Stimulated activated CD8-positive, alpha-beta memory T cell treated with anti-CD3 and anti-CD28 coated beads, Interleukin-12 subunit alpha, Interleukin-12 subunit beta, amount 100 ng/mL, for 24 hours (primary cell): ENCODE results near the gene IFNL4.
"Not testable (repeated sequence)": the region's sequence is repeated elsewhere in the genome, so short reads cannot be mapped to it uniquely, and the experiment has no call there.

Source experiments
- DNase-seq: peaks from one replicate; pipeline ENCODE4 v3.0.0-alpha.2; 2020; ENCODE audit errors: extremely low read depth

Gene IFNL4

GRCh38 chr19:39248806-39249205 is at the start of gene IFNL4:
TSS of gene IFNL4 (minus strand) at chr19:39248856.
- no peak for DNase-seq

GRCh38 chr19:39297931-39298634 is 49.4 kb upstream of the IFNL4 start:
- DNase-seq = no peak

- no peak for DNase-seq
Observed at GRCh38 chr19:39296906-39297305, 48.2 kb upstream of the IFNL4 start.

GRCh38 chr19:39296055-39296645 is 47.5 kb upstream of the IFNL4 start, which contains the start of gene IFNL1:
TSS of gene IFNL1 (plus strand) at chr19:39296407. CDS start at chr19:39296422, 15 bp downstream.
- DNase-seq = no peak

- no peak for DNase-seq
Observed at GRCh38 chr19:39293394-39293793, 44.7 kb upstream of the IFNL4 start.

- no peak for DNase-seq
Observed at GRCh38 chr19:39284032-39284431, 35.4 kb upstream of the IFNL4 start.

- no peak for DNase-seq
Observed at GRCh38 chr19:39282021-39282420, 33.4 kb upstream of the IFNL4 start.

GRCh38 chr19:39277598-39277997 is 28.9 kb upstream of the IFNL4 start:
- DNase-seq = no peak

GRCh38 chr19:39276740-39277139 is 28.1 kb upstream of the IFNL4 start:
- DNase-seq = no peak

- DNase-seq = no peak
Observed at GRCh38 chr19:39275578-39275977, 26.9 kb upstream of the IFNL4 start.

GRCh38 chr19:39273859-39274258 is 25.2 kb upstream of the IFNL4 start:
- not testable (repeated sequence) for DNase-seq

GRCh38 chr19:39270036-39270871 is 21.6 kb upstream of the IFNL4 start:
- no peak for DNase-seq

- DNase-seq = not testable (repeated sequence)
Observed at GRCh38 chr19:39269369-39269768, 20.7 kb upstream of the IFNL4 start.

- not testable (repeated sequence) for DNase-seq
Observed at GRCh38 chr19:39268531-39269223, 20.0 kb upstream of the IFNL4 start.

GRCh38 chr19:39268085-39268484 is 19.4 kb upstream of the IFNL4 start, which contains the start of gene IFNL2:
TSS of gene IFNL2 (plus strand) at chr19:39268396. CDS start at chr19:39268569, 173 bp downstream.
- DNase-seq = not testable (repeated sequence)

GRCh38 chr19:39265321-39265916 is 16.8 kb upstream of the IFNL4 start:
- DNase-seq = no peak

- DNase-seq = no peak
Observed at GRCh38 chr19:39264306-39265290, 15.9 kb upstream of the IFNL4 start.

GRCh38 chr19:39263912-39264305 is 15.3 kb upstream of the IFNL4 start:
- DNase-seq = no peak

GRCh38 chr19:39262496-39262895 is 13.8 kb upstream of the IFNL4 start:
- DNase-seq = no peak

- DNase-seq = no peak
Observed at GRCh38 chr19:39261704-39262103, 13.0 kb upstream of the IFNL4 start.
